CD4-positive, alpha-beta T cell treated with Interleukin-1 beta for 1 hour (primary cell): ENCODE measurements around the gene SLC30A7.
"Not testable (repeated sequence)": the region's sequence is repeated elsewhere in the genome, so short reads cannot be mapped to it uniquely, and the experiment has no call there.

ENCODE experiments used
- DNase-seq, 2 donors: peaks; one replicate each; pipeline ENCODE4 v3.0.0-alpha.2; 2020 to 2022

SLC30A7 gene

GRCh38 chr1:100891380-100891779, 4.5 kb upstream of the SLC30A7 start:
- no peak for DNase-seq

- no peak for DNase-seq
Measured at GRCh38 chr1:100892554-100892953, 3.3 kb upstream of the SLC30A7 start.

DNA sequence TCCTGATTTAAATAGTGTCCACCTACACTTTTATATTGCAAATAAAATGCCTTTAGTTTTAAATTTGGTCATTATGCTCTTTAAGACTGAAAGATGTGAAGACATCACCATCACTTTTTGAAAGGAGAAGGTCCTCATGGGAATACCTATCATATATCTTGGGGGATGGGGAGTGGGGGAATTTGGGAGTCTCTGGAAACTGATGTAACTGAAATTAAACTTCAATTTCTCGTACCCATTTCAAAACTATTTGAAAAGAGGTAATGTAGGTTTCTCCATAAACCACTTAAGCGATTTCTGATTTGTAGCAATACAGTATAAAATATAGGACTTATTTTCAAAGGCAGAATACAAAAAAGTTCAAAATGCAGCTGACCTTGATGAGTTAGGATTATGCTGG, 2.2 kb upstream of the SLC30A7 start:
- no peak for DNase-seq

- DNase-seq, result peak; percentile 42 to 62
Measured at GRCh38 chr1:100894603-100895539, 1.0 kb upstream of the SLC30A7 start, which contains the start of gene EXTL2. Gene EXTL2, minus strand, starts transcription at chr1:100894842. Its CDS starts 6,085 bp downstream, at chr1:100888757.

GRCh38 chr1:100896481-100896982, 642 bp downstream of the SLC30A7 start:
- DNase-seq, result peak; percentile 77 to 83

GRCh38 chr1:100902365-100902764, 6.5 kb downstream of the SLC30A7 start:
- no peak for DNase-seq

GRCh38 chr1:100903777-100904176, 7.9 kb downstream of the SLC30A7 start:
- no peak for DNase-seq

- no peak for DNase-seq
Measured at GRCh38 chr1:100904528-100904927, 8.6 kb downstream of the SLC30A7 start.

- DNase-seq, result no peak
Measured at GRCh38 chr1:100905181-100905580, 9.3 kb downstream of the SLC30A7 start.

- DNase-seq, result no peak
Measured at GRCh38 chr1:100907887-100908286, 12.0 kb downstream of the SLC30A7 start.

- no peak for DNase-seq
Measured at GRCh38 chr1:100909018-100909417, 13.1 kb downstream of the SLC30A7 start.

DNA sequence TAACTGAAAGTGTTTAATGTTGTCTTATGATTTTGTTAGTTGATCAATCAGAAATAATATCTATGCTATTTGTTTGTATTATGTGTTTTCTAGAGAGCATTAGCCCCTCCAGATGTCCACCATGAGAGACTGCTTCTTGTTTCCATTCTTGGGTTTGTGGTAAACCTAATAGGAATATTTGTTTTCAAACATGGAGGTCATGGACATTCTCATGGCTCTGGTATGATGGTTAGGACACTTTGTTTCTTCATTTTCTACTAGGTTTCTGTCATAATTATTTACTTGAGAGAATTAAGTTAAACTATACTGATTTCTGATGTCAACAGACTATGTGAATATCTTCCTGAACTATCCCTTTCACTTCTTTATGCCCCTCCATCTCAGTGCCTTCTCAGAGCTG, 16.1 kb downstream of the SLC30A7 start:
- no peak for DNase-seq

DNA sequence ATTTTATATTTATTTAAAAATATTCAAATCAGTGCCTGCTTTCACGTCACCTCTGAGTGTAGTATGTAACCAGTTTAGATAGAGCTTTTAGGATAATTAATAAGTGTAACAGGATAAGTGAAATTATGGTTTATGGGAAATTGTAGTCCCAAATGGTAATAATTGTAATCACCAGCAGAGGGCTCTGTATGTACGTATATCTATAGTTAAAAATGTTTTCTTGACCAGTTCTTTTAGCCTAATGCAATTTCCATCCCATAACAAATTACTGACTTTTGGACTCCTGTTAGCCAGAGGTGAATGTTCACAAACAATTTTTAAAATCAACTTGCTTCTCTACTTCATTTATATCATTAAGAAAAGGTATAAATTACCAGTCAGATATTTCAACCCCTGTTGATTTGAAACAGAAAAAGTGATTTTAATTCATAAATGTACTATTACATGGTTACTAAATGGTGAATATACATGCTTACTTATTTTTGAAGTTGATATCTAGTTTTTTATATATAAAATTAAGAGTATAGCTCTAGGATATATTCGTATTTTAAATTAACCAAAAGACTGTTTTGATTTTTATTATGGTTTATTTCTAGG, 25.3 kb downstream of the SLC30A7 start:
- DNase-seq, result peak in 1 of 2 donors; percentile 73

- DNase-seq, result no peak
Measured at GRCh38 chr1:100924212-100924611, 28.3 kb downstream of the SLC30A7 start.

- no peak for DNase-seq
Measured at GRCh38 chr1:100924991-100925390, 29.1 kb downstream of the SLC30A7 start.

- DNase-seq, result no peak
Measured at GRCh38 chr1:100926240-100926639, 30.4 kb downstream of the SLC30A7 start.

GRCh38 chr1:100927276-100927675, 31.4 kb downstream of the SLC30A7 start:
- DNase-seq, result peak; percentile 63 to 67

- peak in 1 of 2 donors; percentile 38 for DNase-seq
Measured at GRCh38 chr1:100928128-100928527, 32.2 kb downstream of the SLC30A7 start.

- peak in 1 of 2 donors; percentile 42 for DNase-seq
Measured at GRCh38 chr1:100930494-100930893, 34.6 kb downstream of the SLC30A7 start.

- DNase-seq, result no peak
Measured at GRCh38 chr1:100931716-100932115, 35.8 kb downstream of the SLC30A7 start.

GRCh38 chr1:100933555-100933954, 37.7 kb downstream of the SLC30A7 start:
- DNase-seq, result not testable (repeated sequence)

DNA sequence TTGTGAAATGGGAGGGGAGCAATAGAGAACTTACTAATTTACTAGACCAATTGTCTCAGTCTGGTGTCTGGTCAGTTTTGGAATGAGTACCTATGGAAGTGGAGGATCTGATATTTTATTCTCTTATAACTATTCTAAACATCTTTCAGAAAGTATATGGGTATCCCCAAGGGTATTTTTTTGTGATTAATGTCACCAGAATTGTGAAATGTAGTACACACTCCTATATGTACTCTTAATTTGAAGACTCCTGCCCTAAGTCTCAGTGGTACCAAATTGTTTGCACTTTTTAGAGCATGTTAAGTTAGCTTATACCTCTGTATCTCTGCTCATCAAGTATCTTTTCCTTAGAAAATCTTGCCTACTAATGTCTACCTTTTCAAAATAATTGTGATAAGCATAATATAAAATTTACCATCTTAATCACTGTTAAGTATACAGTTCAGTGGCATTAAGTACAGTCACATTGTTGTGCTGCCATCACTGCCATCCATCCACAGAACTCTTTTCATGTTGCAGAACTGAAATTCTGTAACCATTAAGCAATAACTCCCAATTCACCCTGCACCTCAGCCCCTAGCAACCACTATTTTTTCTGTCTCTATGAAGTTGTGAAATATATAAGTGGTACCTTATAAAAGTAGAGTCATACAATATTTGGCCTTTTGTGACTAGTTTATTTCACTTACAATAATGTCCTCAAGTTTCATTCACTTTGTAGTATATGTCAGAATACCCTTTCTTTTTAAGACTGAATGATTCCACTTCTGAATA, 40.5 kb downstream of the SLC30A7 start:
- DNase-seq, result no peak

- DNase-seq, result no peak
Measured at GRCh38 chr1:100941098-100941527, 45.2 kb downstream of the SLC30A7 start.
